Activated CD8-positive, alpha-beta memory T cell treated with anti-CD3 and anti-CD28 coated beads, Interleukin-2, amount 50 U/mL, for 24 hours (primary cell): ENCODE measurements around the gene LOC128125822.

Experiments
- DNase-seq: peaks from one replicate; pipeline ENCODE4 v3.0.0-alpha.2; 2020; ENCODE audit errors: extremely low read depth

LOC128125822 gene

GRCh38 chr6:63556369-63556768 lies 15.9 kb upstream of the LOC128125822 start:
- DNase-seq = no peak

GRCh38 chr6:63558278-63558677 lies 14.0 kb upstream of the LOC128125822 start:
- DNase-seq = no peak

GRCh38 chr6:63560801-63561287 lies 11.4 kb upstream of the LOC128125822 start:
- no peak for DNase-seq

- no peak for DNase-seq
These were observed 11.0 kb upstream of the LOC128125822 start for GRCh38 chr6:63561288-63561687.

GRCh38 chr6:63563235-63563634 lies 9.0 kb upstream of the LOC128125822 start:
- DNase-seq = no peak

GRCh38 chr6:63565058-63565726 lies 7.1 kb upstream of the LOC128125822 start:
- no peak for DNase-seq

- no peak for DNase-seq
These were observed 6.3 kb upstream of the LOC128125822 start for GRCh38 chr6:63565727-63566596.

- DNase-seq = no peak
These were observed 4.3 kb upstream of the LOC128125822 start for GRCh38 chr6:63567966-63568365.

GRCh38 chr6:63571361-63572043 lies 778 bp upstream of the LOC128125822 start:
- DNase-seq = no peak

GRCh38 chr6:63572747-63573075 lies 431 bp downstream of the LOC128125822 start:
- no peak for DNase-seq

- peak; percentile 8 for DNase-seq
These were observed 1.0 kb downstream of the LOC128125822 start for GRCh38 chr6:63573076-63573898.

GRCh38 chr6:63573899-63574553 lies 1.7 kb downstream of the LOC128125822 start:
- DNase-seq = no peak

GRCh38 chr6:63574554-63574900 lies 2.2 kb downstream of the LOC128125822 start:
- no peak for DNase-seq

- DNase-seq = no peak
These were observed 4.0 kb downstream of the LOC128125822 start for GRCh38 chr6:63576147-63576772.

- DNase-seq = no peak
These were observed 4.9 kb downstream of the LOC128125822 start for GRCh38 chr6:63576985-63577712.

GRCh38 chr6:63578757-63579156 lies 6.5 kb downstream of the LOC128125822 start:
- DNase-seq = no peak

GRCh38 chr6:63579937-63580703 lies 7.8 kb downstream of the LOC128125822 start:
- no peak for DNase-seq

- no peak for DNase-seq
These were observed 8.4 kb downstream of the LOC128125822 start for GRCh38 chr6:63580704-63580961.

GRCh38 chr6:63581355-63582013 lies 9.2 kb downstream of the LOC128125822 start:
- no peak for DNase-seq
